HCT116 (cell line): Measurements from ENCODE around the gene KIFC3.

Experiments
- EZH2 ChIP-seq: fragments of 200-600 bp; sonication (generic); IDR thresholded peaks from 2 replicates; pipeline ENCODE4 v1.6.1; 2017; ENCODE audit warnings: antibody characterized with exemption, mixed run types
- POLR2A ChIP-seq: IDR thresholded peaks from 2 replicates; pipeline ENCODE4 v1.7.0; 2011; ENCODE audit warnings: borderline replicate concordance; ENCODE audit not compliant: insufficient read depth, insufficient read length; ENCODE audit errors: extremely low read depth
- POLR2AphosphoS5 ChIP-seq: IDR thresholded peaks from 2 replicates; pipeline ENCODE4 v1.6.1; 2011; ENCODE audit warnings: mild to moderate bottlenecking, low read depth, low read length, moderate library complexity
- TF ChIP-seq, protein P1 (sequence below), 3 experiments: fragments of 200-600 bp in 1 of 3; sonication (generic) in 1 of 3; IDR thresholded peaks in 2 of 3; conservative IDR thresholded peaks in 1 of 3; 2 replicates each; pipeline ENCODE4 v1.5.1; 2012 to 2017; ENCODE audit warnings: low read depth in 2 of 3, low read length in 2 of 3, antibody characterized with exemption in 1 of 3, borderline replicate concordance in 1 of 3, control low read depth in 1 of 3, mild to moderate bottlenecking in 1 of 3, mixed read lengths in 1 of 3, mixed run types in 1 of 3, moderate library complexity in 1 of 3; ENCODE audit not compliant: insufficient read depth in 1 of 3

DNA sequence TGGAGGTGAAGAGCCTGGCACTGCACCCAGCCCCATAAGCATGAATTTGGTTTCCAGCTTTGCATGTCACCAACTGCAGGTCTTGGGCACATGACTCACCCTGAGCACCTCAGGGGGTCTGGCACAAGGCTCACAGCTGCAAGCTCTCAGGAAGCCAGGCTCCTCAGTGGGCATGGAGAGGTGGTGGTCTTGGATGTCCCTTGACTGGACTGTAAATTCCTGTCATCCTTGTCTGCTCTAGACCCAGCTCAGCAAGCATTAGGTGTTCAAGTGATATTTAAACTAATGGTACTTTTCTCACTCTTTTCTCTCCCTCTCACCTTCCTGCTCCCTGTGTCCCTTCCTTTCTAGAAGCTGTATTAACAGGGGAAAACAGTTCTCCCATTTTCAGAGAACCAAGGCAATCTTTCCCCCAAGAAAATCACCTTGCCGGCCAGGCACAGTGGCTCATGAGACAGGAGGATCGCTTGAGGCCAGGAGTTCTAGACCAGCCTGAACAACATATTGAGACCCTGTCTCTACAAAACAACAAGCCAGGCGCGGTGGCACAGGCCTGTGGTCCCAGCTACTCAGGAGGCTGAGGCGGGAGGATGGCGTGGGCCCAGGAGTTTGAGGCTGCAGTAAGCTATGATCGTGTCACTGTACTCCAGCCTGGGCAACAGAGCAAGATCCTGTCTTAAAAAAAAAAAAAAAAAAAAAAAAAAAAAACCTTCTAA, 5.1 kb upstream of the KIFC3 start:
- TF ChIP-seq POLR2AphosphoS5 (no peak), EZH2 (no peak), POLR2A (no peak)
- TF ChIP-seq, protein P1, sequence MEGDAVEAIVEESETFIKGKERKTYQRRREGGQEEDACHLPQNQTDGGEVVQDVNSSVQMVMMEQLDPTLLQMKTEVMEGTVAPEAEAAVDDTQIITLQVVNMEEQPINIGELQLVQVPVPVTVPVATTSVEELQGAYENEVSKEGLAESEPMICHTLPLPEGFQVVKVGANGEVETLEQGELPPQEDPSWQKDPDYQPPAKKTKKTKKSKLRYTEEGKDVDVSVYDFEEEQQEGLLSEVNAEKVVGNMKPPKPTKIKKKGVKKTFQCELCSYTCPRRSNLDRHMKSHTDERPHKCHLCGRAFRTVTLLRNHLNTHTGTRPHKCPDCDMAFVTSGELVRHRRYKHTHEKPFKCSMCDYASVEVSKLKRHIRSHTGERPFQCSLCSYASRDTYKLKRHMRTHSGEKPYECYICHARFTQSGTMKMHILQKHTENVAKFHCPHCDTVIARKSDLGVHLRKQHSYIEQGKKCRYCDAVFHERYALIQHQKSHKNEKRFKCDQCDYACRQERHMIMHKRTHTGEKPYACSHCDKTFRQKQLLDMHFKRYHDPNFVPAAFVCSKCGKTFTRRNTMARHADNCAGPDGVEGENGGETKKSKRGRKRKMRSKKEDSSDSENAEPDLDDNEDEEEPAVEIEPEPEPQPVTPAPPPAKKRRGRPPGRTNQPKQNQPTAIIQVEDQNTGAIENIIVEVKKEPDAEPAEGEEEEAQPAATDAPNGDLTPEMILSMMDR (IDR thresholded peaks at IDR 0.05 in 2 of 3, conservative IDR thresholded peaks at IDR 0.05 in 1 of 3; ENCODE audit: borderline replicate concordance in 1 of 3, insufficient read depth in 1 of 3, low read depth in 2 of 3, low read length in 2 of 3) = no peak
